HepG2 (cell line): ENCODE measurements around the gene SH3YL1. TPM values are rescaled to one million over a fixed set of nuclear protein-coding genes. Genes with fewer than 3 reads are reported as not detected.

Experiments used
- ARNT2 ChIP-seq: sonication (generic); formaldehyde crosslinking; IDR thresholded peaks from 2 replicates; pipeline ENCODE4 v1.8.0; 2022; ENCODE audit warnings: mild to moderate bottlenecking, low read depth, missing genetic modification reagents, moderate library complexity
- BCL3 ChIP-seq: sonication (generic); formaldehyde crosslinking; IDR thresholded peaks from 2 replicates; pipeline ENCODE4 v1.5.1; 2020; ENCODE audit warnings: mild to moderate bottlenecking, missing genetic modification reagents, moderate library complexity
- CENPX ChIP-seq: sonication (generic); formaldehyde crosslinking; IDR thresholded peaks from 2 replicates; pipeline ENCODE4 v1.9.0; 2021; ENCODE audit warnings: mild to moderate bottlenecking, missing genetic modification reagents, moderate library complexity
- CHCHD3 ChIP-seq: sonication (generic); formaldehyde crosslinking; IDR thresholded peaks from 2 replicates; pipeline ENCODE4 v1.8.0; 2022; ENCODE audit warnings: mild to moderate bottlenecking, missing genetic modification reagents, moderate library complexity
- CHD2 ChIP-seq: IDR thresholded peaks from 2 replicates; pipeline ENCODE4 v1.6.1; 2011; ENCODE audit warnings: low read depth, low read length, improper control_type of control experiment
- CREM ChIP-seq, 2 experiments: sonication (generic) in 1 of 2; formaldehyde crosslinking in 1 of 2; IDR thresholded peaks; 2 replicates each; pipeline versions ENCODE4 v1.4.0 to v1.6.1; 2016 to 2020; ENCODE audit warnings: antibody characterized with exemption in 1 of 2, mild to moderate bottlenecking in 1 of 2, missing genetic modification reagents in 1 of 2
- ELK4 ChIP-seq: sonication (generic); formaldehyde crosslinking; IDR thresholded peaks from 2 replicates; pipeline ENCODE4 v1.9.0; 2021; ENCODE audit warnings: missing genetic modification reagents, borderline replicate concordance
- FOXO4 ChIP-seq: sonication (generic); formaldehyde crosslinking; conservative IDR thresholded peaks from 2 replicates; pipeline ENCODE4 v1.8.1; 2023; ENCODE audit warnings: missing genetic modification reagents
- JARID2 ChIP-seq: sonication (generic); formaldehyde crosslinking; IDR thresholded peaks from 2 replicates; pipeline ENCODE4 v1.8.1; 2023; ENCODE audit warnings: missing genetic modification reagents, inconsistent platforms; ENCODE audit not compliant: insufficient replicate concordance
- KAT7 ChIP-seq: IDR thresholded peaks from 2 replicates; pipeline ENCODE4 v1.6.1; 2018; ENCODE audit warnings: borderline replicate concordance, missing compliant biosample characterization
- KLF13 ChIP-seq: sonication (generic); formaldehyde crosslinking; IDR thresholded peaks from 2 replicates; pipeline ENCODE4 v1.4.0; 2020; ENCODE audit warnings: mild to moderate bottlenecking, missing genetic modification reagents
- MLXIP ChIP-seq: sonication (generic); formaldehyde crosslinking; IDR thresholded peaks from 2 replicates; pipeline ENCODE4 v1.9.0; 2021; ENCODE audit warnings: missing genetic modification reagents, borderline replicate concordance
- PRMT3 ChIP-seq: sonication (generic); formaldehyde crosslinking; IDR thresholded peaks from 2 replicates; pipeline ENCODE4 v1.8.1; 2022; ENCODE audit warnings: low read depth, mild to moderate bottlenecking, moderate library complexity, missing genetic modification reagents, borderline replicate concordance
- RORA ChIP-seq: sonication (generic); formaldehyde crosslinking; IDR thresholded peaks from 2 replicates; pipeline ENCODE4 v1.5.0; 2020; ENCODE audit warnings: mild to moderate bottlenecking, missing genetic modification reagents, moderate library complexity
- SAP130 ChIP-seq: IDR thresholded peaks from 2 replicates; pipeline ENCODE4 v1.6.1; 2016; ENCODE audit warnings: low read depth
- SATB2 ChIP-seq: sonication (generic); formaldehyde crosslinking; IDR thresholded peaks from 2 replicates; pipeline ENCODE4 v1.5.0; 2020; ENCODE audit warnings: missing genetic modification reagents
- SKI ChIP-seq: fragments of 450-650 bp; IDR thresholded peaks from one replicate; pipeline ENCODE4 v1.6.1; 2018; ENCODE audit warnings: mild to moderate bottlenecking; ENCODE audit not compliant: partially characterized antibody
- TOE1 ChIP-seq: sonication (generic); formaldehyde crosslinking; IDR thresholded peaks from 2 replicates; pipeline ENCODE4 v1.4.0; 2020; ENCODE audit warnings: mild to moderate bottlenecking, missing genetic modification reagents
- ZNF225 ChIP-seq: sonication (generic); formaldehyde crosslinking; IDR thresholded peaks from 2 replicates; pipeline ENCODE4 v1.4.0; 2020; ENCODE audit warnings: mild to moderate bottlenecking, missing genetic modification reagents
- ZNF3 ChIP-seq: IDR thresholded peaks from 2 replicates; pipeline ENCODE4 v1.7.0; 2017; ENCODE audit warnings: inconsistent platforms
- ZNF337 ChIP-seq: sonication (generic); formaldehyde crosslinking; IDR thresholded peaks from 2 replicates; pipeline ENCODE4 v1.5.1; 2020; ENCODE audit warnings: missing genetic modification reagents, low read depth, mild to moderate bottlenecking, borderline replicate concordance
- ZNF557 ChIP-seq: sonication (generic); formaldehyde crosslinking; IDR thresholded peaks from 2 replicates; pipeline ENCODE4 v1.4.0; 2020; ENCODE audit warnings: missing genetic modification reagents
- ZNF772 ChIP-seq: sonication (generic); formaldehyde crosslinking; IDR thresholded peaks from 2 replicates; pipeline ENCODE4 v1.5.0; 2020; ENCODE audit warnings: mild to moderate bottlenecking, missing genetic modification reagents
- ZSCAN25 ChIP-seq: sonication (generic); formaldehyde crosslinking; IDR thresholded peaks from 2 replicates; pipeline ENCODE4 v1.8.0; 2022; ENCODE audit warnings: mild to moderate bottlenecking, missing genetic modification reagents
- polyA plus RNA-seq, 8 experiments: library from polyadenylated mRNA; depleted of rRNA in 3 of 8; stranded (reverse) in 7 of 8; unstranded in 1 of 8; fragments of >200 nt; fragmentation: Illumina TruSeq in 4 of 8; extraction: Trizol in 4 of 8; gene quantifications; 2 replicates each; pipeline versions ENCODE4 v1.2.1 to v1.2.3, GENCODE V29; 2011 to 2016; ENCODE audit warnings: low read depth in 4 of 8, missing spikeins in 1 of 8, mixed read lengths in 1 of 8; ENCODE audit not compliant: insufficient read depth in 1 of 8
- total RNA-seq, 5 experiments: library from RNA; depleted of rRNA; stranded (reverse); fragments of >200 nt; fragmentation: Illumina TruSeq; extraction: Trizol; gene quantifications; 2 replicates each; pipeline ENCODE4 v1.2.3, GENCODE V29; 2016; ENCODE audit warnings: low read depth in 1 of 5

The SH3YL1 gene
- total and polyA plus RNA-seq, 2 of the 13 experiments (the other 11 are each of a cell fraction or from before 2014, with no cell fraction given): 13.0 to 48.2 TPM

DNA sequence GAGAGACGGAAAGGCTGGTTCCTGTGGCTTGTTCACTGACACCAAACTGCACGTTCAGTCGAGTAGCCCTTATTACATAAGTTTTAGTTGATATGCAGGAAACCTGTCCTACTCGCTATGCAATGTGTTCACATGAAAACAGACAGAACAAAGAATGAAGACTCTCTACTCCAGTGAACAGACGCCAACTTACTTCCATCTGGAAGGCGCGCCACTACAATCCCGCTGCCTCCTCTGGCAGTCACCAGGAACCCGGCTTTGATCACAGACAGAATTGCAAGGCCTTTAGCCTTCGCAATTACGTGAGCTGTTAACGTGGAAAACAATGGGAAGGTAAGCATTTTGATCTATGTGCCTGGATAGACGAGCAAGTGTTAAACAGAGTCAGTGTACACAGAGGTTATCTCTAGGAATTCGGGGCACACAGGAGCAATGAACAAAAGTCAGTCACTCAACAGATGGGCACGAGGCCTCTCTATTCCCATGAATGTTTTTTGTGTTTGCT, 14.2 kb downstream of the SH3YL1 start (continued):
- TF ChIP-seq MLXIP (CRISPR knock-in tag): no peak
- TF ChIP-seq FOXO4 (CRISPR knock-in tag): no peak
- no peak for TF ChIP-seq ELK4 (CRISPR knock-in tag)
- TF ChIP-seq ZSCAN25 (CRISPR knock-in tag): peak; percentile 57; the same call in 1 of the 2 replicates
- TF ChIP-seq JARID2 (CRISPR knock-in tag): no peak
- peak; percentile 62; the same call in 1 of the 2 replicates for TF ChIP-seq TOE1 (CRISPR knock-in tag)
- TF ChIP-seq ZNF337 (CRISPR knock-in tag): 0 out of 2 replicates have a peak, but pooled peaks have one; percentile 90
- no peak for TF ChIP-seq CHCHD3 (CRISPR knock-in tag)
- peak; percentile 90 for TF ChIP-seq CREM (IDR thresholded peaks at IDR 0.05)
- no peak for TF ChIP-seq CREM (CRISPR knock-in tag; IDR thresholded peaks at IDR 0.05)
- peak; percentile 90 for TF ChIP-seq SKI
- no peak for TF ChIP-seq RORA
- no peak for TF ChIP-seq CENPX
- peak; percentile 85; the same call in 1 of the 2 replicates for TF ChIP-seq ZNF772
- TF ChIP-seq ZNF3 (CRISPR knock-in tag): peak; percentile 91; the same call in 1 of the 2 replicates
- peak; percentile 41; the same call in 1 of the 2 replicates for TF ChIP-seq ARNT2 (CRISPR knock-in tag)
- TF ChIP-seq KAT7 (CRISPR knock-in tag): peak; percentile 80; the same call in 1 of the 2 replicates
- TF ChIP-seq SATB2 (CRISPR knock-in tag): no peak
- peak; percentile 61; the same call in 1 of the 2 replicates for TF ChIP-seq PRMT3 (CRISPR knock-in tag)
- peak; percentile 81 for TF ChIP-seq BCL3 (CRISPR knock-in tag)
- peak; percentile 96 for TF ChIP-seq SAP130 (CRISPR knock-in tag)
- TF ChIP-seq CHD2: no peak
- TF ChIP-seq ZNF225 (CRISPR knock-in tag): no peak
- no peak for TF ChIP-seq ZNF557
- no peak for TF ChIP-seq KLF13 (CRISPR knock-in tag)
